Measurements from ENCODE around the gene PES1.
A peak's percentile ranks its signal among the peaks of the same experiment; 100 is the strongest.

The PES1 gene

DNA sequence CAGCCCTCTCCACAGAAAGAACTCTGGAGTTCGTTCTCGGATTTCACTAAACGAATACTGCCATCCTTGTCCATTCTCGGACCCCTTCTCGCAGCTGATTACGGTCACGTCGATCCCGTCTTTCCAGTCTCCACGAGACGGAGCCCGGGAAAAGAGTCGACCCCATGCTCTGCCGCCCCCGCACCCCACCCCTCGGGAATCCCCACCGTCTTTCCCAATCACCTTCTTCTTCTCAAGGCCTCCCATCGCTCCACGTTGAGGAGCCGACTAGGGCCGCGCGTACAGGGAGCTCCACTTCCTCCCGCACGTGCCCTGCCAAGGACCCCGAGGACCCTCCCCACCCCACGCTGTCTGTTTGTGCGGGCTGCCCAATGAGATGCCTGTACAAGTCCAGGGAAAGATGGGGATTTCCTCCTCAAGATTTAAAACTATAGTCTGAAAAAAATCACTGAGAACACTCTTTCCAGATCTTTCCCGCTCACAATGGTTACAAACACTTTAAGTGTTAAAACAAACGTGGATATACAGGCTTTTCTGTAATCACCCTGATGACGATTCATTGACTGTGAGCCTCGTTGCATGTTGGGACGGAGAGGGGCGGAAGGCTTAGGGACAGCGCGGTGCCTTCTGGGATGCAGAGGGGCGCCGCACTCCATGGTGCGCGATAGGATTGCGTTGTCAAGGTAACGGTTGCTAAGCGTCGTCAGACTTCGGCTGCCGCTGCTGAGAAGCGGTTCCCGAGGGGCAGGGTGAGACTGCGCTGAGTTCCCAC, at the start of gene PES1:
Gene PES1, minus strand, starts transcription at position 323 of the 772 bp plus-strand sequence. Its CDS starts 77 bp downstream, at position 246.
- TF ChIP-seq, protein P1, sequence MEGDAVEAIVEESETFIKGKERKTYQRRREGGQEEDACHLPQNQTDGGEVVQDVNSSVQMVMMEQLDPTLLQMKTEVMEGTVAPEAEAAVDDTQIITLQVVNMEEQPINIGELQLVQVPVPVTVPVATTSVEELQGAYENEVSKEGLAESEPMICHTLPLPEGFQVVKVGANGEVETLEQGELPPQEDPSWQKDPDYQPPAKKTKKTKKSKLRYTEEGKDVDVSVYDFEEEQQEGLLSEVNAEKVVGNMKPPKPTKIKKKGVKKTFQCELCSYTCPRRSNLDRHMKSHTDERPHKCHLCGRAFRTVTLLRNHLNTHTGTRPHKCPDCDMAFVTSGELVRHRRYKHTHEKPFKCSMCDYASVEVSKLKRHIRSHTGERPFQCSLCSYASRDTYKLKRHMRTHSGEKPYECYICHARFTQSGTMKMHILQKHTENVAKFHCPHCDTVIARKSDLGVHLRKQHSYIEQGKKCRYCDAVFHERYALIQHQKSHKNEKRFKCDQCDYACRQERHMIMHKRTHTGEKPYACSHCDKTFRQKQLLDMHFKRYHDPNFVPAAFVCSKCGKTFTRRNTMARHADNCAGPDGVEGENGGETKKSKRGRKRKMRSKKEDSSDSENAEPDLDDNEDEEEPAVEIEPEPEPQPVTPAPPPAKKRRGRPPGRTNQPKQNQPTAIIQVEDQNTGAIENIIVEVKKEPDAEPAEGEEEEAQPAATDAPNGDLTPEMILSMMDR (conservative IDR thresholded peaks at IDR 0.05; ENCODE audit: low read length), result no peak

DNA sequence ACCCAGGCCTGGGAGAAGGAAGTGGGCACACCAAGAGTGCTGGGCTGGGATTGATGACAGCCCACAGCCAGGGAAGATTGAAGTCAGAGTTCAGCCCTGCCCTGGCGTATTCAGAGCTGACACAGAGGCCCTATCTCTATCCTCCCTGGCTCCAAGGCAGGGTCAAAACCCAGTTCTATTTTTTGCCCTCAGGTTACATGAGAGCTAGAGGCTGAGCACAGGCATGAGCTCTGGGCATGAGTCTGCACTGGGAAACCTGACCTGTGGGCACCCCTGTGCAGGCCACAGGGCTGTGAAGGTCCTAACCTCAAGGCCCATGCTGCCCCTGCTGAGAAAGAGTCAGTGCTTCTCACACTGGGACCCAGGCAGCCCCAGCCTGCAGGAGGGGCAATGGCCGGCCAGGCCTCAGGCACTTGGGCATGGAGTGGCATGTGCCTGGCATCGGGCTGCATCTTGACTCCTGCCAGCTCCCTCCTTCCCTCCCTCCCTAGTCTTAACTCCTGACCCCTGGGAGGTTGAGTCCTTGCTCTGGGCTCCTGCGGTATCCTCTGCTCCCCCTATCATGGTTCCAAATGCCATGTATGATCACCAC, 49.2 kb upstream of the PES1 start:
- TF ChIP-seq, protein P1 (conservative IDR thresholded peaks at IDR 0.05; ENCODE audit: low read length), result no peak
- DNase-seq (ENCODE audit: low read depth), result no peak
- no peak overlapping the region for H3K4me3 ChIP-seq (ENCODE audit: low read length)

More for the DNA sequence above, at the start of gene PES1:
- peak within 1 kb of the TSS; percentile 96 for H3K4me3 ChIP-seq (ENCODE audit: low read length)
- peak; percentile 99 for DNase-seq (ENCODE audit: low read depth)

DNA sequence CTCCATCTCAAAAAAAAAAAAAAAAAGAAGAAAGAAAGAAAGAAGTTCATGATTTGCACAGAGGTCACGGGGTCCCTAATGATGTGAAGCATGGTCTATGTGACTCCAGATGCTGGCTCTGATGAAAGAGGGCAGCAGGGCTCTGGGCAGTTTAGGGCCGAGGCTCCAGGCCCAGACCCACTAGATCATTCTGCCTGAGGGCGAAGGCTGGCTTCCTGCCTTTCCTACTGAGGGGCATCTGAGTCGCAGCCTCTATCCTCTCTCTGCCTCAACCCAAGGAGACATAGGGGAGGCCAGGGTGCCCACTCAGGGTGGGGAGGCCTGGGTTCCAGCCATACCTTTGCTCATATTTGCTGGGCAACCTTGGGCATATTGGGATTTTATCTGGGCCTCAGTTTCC, 48.7 kb upstream of the PES1 start:
- no peak for DNase-seq (ENCODE audit: low read depth)
- TF ChIP-seq, protein P1 (conservative IDR thresholded peaks at IDR 0.05; ENCODE audit: low read length), result no peak
- no peak overlapping the region for H3K4me3 ChIP-seq (ENCODE audit: low read length)

DNA sequence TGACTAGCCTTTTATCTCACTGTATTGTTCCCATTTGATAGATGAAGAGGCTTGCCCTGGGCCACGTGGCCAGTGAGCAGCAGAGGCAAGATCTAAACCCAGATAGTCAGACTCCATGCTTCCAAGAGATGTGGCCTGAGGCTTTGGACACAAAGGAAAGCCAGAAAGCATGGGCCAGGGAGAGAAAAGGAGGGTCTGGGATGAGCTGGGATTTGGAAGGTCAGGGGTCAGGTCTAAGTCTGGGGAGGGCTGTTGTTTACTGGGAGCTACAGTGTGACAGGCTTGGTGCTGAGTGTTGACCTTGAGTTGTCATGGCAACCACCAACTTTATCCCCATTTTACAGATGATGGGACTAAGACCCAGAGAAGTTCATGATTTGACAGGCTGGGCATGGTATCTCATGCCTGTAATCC, 46.0 kb upstream of the PES1 start:
- peak overlapping the region; percentile 80; the same call in 1 of the 2 replicates for H3K4me3 ChIP-seq (ENCODE audit: low read length)
- DNase-seq (ENCODE audit: low read depth), result no peak
- TF ChIP-seq, protein P1 (conservative IDR thresholded peaks at IDR 0.05; ENCODE audit: low read length), result no peak

DNA sequence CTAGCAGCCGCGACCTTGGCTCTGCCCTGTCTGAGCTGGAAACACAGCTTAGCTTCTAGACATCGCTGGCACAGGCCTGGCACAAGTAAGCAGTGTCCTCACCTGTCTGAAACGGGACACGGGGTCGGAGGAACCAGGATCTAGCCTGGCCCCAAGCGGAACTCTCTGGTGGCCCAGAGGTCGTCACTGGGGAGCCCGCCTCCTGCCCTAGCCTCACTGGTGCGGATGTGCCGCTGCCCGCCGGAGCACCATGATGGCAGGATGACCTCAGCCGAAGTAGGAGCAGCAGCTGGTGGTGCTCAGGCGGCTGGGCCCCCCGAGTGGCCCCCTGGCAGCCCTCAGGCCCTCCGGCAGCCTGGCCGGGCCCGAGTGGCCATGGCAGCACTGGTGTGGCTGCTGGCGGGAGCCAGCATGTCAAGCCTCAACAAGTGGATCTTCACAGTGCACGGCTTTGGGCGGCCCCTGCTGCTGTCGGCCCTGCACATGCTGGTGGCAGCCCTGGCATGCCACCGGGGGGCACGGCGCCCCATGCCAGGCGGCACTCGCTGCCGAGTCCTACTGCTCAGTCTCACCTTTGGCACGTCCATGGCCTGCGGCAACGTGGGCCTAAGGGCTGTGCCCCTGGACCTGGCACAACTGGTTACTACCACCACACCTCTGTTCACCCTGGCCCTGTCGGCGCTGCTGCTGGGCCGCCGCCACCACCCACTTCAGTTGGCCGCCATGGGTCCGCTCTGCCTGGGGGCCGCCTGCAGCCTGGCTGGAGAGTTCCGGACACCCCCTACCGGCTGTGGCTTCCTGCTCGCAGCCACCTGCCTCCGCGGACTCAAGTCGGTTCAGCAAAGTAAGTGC, 44.7 kb upstream of the PES1 start:
- H3K4me3 ChIP-seq (ENCODE audit: low read length), result peak overlapping the region; percentile 80
- TF ChIP-seq, protein P1 (conservative IDR thresholded peaks at IDR 0.05; ENCODE audit: low read length), result peak; percentile 29
- DNase-seq (ENCODE audit: low read depth), result peak; percentile 15

DNA sequence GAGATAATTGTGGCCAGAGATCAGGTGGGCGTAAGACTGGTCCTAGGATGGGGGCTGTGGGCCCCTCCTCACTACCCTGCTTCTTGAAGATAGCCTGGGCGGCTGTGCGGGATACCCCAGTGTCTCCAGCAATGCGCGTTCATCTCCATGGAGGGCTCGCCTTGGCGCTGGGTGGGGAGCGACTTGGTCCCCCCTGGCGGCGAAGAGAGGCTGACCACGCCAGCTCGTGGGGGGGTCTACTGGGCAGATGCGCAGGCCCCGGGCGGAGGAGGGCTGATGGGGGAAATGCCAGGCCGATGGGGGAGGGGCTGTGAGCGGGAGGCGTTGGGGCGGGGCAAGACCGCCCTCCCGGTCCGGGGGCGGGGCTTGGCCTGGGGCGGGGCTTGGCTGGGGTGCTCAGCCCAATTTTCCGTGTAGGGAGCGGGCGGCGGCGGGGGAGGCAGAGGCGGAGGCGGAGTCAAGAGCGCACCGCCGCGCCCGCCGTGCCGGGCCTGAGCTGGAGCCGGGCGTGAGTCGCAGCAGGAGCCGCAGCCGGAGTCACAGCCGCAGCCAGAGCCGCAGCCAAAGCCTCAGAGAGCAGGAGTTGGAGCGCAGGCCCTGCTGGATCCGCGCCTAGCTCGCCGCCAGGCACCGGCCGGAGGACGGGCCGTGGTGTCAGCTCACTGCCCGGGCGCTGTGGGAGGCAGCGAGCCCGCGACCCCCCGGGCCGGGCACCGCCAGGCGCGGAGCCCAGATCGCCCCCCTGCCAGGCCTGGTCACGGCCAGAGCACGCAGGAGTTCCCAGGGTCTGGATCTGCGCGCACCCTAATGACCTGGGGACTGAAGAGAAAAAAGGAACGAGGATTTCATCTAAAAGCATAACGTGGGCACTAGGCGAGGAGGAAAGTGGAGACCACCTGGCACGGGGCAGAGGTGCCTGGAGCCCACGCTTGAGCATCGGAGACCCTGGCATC, 43.8 kb upstream of the PES1 start, which contains the start of gene SLC35E4:
Gene SLC35E4, plus strand, starts transcription at position 509 of the 953 bp plus-strand sequence. CDS start 670 bp downstream, outside the sequence.
- TF ChIP-seq, protein P1 (conservative IDR thresholded peaks at IDR 0.05; ENCODE audit: low read length), result peak; percentile 39
- DNase-seq (ENCODE audit: low read depth), result peak; percentile 87
- H3K4me3 ChIP-seq (ENCODE audit: low read length), result peak within 1 kb of the TSS; percentile 80
